HG03521 (cell line): ENCODE data around the gene ATP1B2.
A peak's percentile ranks its signal among the peaks of the same experiment; 100 is the strongest.

Source experiments
- ATAC-seq: cut with Tn5 transposase; IDR thresholded peaks from one replicate; pipeline ENCODE4 v1.9.1; 2021; ENCODE audit warnings: mild to moderate bottlenecking, moderate library complexity; ENCODE audit not compliant: unreplicated experiment

The ATP1B2 gene

GRCh38 chr17:7684851-7685532 is 34.3 kb downstream of the ATP1B2 start:
- no peak for ATAC-seq

GRCh38 chr17:7685533-7686221 is 35.0 kb downstream of the ATP1B2 start:
- peak; percentile 50 for ATAC-seq

- peak; percentile 40 for ATAC-seq
Observed at GRCh38 chr17:7686222-7687071, 35.7 kb downstream of the ATP1B2 start.

DNA sequence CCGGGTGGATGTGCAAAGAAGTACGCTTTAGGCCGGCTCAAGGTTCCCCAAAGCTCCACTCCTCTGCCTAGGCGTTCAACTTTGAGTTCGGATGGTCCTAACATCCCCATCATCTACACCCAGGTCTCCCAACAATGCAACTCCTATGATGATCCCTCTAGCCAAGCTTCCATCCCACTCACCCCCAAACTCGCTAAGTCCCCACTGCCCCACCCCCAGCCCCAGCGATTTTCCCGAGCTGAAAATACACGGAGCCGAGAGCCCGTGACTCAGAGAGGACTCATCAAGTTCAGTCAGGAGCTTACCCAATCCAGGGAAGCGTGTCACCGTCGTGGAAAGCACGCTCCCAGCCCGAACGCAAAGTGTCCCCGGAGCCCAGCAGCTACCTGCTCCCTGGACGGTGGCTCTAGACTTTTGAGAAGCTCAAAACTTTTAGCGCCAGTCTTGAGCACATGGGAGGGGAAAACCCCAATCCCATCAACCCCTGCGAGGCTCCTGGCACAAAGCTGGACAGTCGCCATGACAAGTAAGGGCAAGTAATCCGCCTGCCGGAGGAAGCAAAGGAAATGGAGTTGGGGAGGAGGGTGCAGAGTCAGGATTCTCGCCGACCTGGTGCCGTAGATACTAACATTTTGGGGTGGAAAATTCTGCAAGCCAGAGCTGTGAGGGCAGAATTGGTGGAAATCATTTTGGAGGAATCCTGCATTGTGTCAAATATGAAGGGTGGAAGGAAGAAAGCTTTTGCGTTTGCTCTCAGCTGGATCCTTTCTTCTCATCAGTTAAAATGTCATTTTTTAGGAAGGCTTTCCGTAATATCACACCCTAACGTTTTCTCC is 36.6 kb downstream of the ATP1B2 start, which contains the start of gene TP53:
TP53 (minus strand) TSS at position 419 of the 836 bp plus-strand sequence. CDS start 10,896 bp downstream, outside the sequence.
- no peak for ATAC-seq

- peak; percentile 65 for ATAC-seq
Observed at GRCh38 chr17:7687908-7688807, 37.4 kb downstream of the ATP1B2 start, which contains the start of gene WRAP53. WRAP53 (plus strand) TSS chr17:7688477; CDS start chr17:7688649, 172 bp downstream.

DNA sequence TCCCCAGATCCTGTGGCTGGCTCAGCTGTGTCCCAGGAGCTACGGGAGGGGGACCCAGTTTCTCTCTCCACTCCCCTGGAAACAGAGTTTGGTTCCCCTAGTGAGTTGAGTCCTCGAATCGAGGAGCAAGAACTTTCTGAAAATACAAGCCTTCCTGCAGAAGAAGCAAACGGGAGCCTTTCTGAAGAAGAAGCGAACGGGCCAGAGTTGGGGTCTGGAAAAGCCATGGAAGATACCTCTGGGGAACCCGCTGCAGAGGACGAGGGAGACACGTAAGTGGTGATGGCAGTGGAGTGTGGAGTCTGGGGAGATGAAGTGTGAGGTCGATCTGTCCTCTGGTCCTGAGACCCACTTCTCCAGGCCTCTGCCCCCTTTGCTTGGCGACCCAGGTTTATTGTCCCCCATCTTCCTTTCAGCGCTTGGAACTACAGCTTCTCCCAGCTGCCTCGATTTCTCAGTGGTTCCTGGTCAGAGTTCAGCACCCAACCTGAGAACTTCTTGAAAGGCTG is 38.1 kb downstream of the ATP1B2 start:
- no peak for ATAC-seq

- no peak for ATAC-seq
Observed at GRCh38 chr17:7695586-7695985, 44.9 kb downstream of the ATP1B2 start.

GRCh38 chr17:7697828-7698588 is 47.3 kb downstream of the ATP1B2 start:
- no peak for ATAC-seq

DNA sequence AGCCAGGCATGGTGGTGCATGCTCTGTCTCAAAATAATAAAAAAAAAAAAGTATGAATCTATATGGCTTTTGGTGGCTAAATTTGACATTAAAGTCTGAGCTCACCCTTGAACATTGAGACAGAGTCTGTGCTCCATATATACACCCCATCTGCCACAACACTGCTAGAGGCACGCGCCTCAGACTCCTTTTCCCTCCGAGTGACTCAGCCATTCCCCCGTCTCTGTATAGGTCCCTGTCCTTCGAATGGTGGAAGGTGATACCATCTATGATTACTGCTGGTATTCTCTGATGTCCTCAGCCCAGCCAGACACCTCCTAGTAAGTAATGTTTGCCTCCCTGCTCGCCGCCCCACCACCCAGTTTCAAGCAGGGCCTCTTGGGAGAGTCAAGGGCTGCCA is 49.8 kb downstream of the ATP1B2 start:
- no peak for ATAC-seq

- ATAC-seq: no peak
Observed at GRCh38 chr17:7701681-7702080, 51.0 kb downstream of the ATP1B2 start.

GRCh38 chr17:7702776-7703175 is 52.0 kb downstream of the ATP1B2 start:
- ATAC-seq: no peak

DNA sequence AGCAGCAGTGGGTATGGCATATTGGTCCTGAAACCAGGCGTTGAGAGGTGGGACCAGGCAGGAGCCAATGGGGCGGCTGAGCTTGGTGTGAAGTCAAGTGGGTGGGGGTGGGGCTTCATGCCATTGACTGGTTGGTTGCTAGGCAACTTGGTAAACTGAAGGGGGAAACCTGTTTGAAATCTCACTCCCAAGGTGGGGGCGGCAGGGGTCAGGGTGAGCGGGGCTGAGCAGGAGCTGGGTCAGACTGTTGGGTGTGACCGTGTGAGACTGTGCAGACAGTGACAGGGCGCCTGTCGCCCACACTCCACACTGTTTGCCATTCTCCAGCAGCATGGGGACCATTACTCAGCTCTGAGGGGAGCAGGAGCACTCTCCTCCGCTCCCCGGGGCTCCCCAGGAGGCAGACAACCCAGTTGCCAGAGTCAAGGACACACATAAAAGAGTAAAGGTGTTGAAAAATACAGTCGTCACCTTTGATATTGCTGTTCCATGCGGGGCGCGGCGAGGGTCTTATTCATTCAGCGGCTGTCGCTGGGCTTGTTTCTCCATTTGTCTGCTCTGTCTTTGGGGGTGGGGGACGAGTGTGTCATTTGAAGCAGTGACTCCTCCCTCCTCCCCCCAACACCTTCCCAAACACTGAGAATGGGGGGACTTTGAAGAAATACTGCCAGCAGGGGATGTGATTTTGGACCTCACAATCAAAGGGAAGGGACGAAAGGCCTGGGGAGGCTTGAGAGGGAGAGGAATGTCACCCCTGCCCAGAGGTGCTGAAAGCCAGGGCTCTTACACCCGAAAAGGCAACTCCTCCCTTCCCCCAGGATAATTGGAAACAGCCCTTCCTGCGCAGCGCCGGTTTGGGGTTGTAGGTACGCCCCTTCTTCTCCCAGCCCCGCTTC is 53.1 kb downstream of the ATP1B2 start:
- ATAC-seq: no peak

DNA sequence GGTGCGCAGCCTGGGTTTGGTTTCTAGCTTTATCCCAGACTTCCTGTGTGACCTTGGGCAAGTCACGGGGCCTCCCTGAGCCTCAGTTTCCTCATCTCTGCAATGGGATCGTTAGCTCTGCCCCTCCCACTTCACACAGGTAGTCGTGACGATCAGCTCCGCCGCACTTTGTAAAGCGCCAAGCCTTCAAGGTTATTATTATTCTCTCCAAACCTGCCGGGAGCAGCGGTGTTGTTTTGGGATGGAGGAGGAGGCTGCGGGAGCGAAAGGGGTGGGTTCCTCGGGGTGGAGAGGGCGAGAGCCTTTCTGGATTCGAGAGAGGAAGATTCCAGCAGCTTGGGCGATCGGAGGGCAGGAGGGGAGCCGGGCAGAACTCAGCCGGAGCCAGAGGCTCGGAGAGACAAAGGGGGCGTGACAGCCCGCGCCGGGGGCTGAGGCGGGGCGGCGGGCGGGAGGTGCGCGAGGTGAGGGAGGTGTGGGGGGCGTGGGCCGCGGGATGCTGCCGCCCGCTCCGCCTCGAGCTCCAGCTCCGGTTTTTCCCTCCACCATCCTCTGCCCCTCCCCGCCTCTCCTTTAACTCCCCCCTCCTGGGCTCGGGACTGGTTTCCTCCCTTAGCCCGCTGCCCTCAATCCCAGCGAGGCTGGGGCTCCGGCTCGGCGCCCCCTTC is 54.0 kb downstream of the ATP1B2 start, which contains the start of gene EFNB3:
EFNB3 (plus strand) TSS at position 602 of the 668 bp plus-strand sequence. CDS start 397 bp downstream, outside the sequence.
- ATAC-seq: no peak

DNA sequence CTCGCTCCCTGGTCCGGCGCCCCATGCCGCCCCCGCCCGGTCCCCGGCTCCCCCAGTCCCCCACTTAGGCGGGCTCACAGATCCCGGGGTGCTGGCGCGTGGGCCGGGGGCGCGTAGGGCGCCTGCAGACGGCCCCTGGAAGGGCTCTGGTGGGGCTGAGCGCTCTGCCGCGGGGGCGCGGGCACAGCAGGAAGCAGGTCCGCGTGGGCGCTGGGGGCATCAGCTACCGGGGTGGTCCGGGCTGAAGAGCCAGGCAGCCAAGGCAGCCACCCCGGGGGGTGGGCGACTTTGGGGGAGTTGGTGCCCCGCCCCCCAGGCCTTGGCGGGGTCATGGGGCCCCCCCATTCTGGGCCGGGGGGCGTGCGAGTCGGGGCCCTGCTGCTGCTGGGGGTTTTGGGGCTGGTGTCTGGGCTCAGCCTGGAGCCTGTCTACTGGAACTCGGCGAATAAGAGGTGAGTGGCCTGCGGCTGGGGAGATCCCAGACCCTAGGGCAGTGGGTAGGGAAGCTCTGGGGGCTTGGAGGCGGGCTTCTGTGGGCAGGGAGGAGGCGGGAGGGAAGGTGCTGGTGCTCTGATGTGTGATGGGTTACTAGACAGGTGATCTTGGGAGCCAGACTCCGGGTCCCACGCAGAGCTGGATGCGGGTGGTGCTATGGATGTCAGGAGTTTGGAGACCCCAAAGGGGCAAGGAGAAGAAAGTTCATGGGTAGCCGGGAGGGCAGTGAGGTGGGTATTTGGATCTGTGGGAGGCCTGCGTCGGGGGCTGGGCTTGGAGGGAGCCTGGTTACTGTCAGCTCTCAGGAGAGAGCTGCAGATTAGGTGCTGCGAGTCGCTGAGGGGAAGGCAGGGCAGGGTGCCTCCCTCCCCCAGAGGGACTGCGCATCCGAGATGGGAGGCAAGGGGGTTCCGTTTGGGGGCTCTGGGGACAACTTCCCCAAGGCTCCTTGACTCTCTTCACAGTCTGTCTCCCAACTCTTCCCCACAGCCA is 54.8 kb downstream of the ATP1B2 start:
- ATAC-seq: no peak

DNA sequence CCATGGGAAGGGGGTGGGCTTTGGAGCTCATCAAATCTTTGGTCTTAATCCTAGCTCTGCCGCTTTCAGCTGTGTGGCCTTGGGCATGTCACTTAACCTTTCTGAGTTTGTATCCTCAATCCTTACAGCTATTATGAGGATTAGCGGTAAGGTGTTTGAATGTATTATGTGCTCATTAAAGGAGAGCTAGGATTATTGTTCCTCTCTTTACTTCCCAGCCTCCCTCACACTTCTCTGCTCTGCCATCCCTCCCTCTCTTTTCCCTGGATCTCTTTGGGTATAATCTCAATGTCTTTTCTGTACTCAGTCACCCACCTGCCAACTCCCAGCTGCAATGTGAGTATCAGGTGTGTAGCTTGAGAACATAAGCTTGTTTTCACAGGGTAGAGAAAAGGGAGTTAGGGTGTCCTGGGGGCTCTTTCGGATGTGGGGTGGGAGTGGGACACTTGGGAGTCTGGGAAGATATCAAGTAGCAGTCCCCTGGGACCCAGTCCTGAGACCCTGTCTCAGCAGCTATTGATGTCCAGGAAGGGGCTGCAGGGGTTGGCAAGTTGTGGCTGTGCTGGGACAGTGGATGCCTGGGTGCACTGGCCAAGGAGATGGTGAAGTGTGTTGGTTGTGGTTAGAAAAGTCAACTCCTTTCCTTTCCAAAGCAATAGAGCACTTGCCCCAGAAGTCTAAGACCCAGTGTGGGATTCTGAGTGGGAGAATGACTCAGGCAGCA is 56.1 kb downstream of the ATP1B2 start:
- ATAC-seq: no peak
